RKO (cell line): Measurements from ENCODE around the gene MT1X.
"Not testable (repeated sequence)": the region's sequence is repeated elsewhere in the genome, so short reads cannot be mapped to it uniquely, and the experiment has no call there.

ENCODE experiments used
- DNase-seq: peaks from one replicate; pipeline ENCODE4 v3.0.0-alpha.2; 2016; ENCODE audit warnings: low spot score

Gene MT1X

GRCh38 chr16:56713794-56714193 lies 31.5 kb downstream of the MT1X start:
- no peak for DNase-seq

GRCh38 chr16:56715126-56715525 lies 32.9 kb downstream of the MT1X start:
- DNase-seq, result no peak

GRCh38 chr16:56716761-56717160 lies 34.5 kb downstream of the MT1X start:
- DNase-seq, result no peak

- DNase-seq, result not testable (repeated sequence)
Observed at GRCh38 chr16:56717532-56717931, 35.3 kb downstream of the MT1X start.

- no peak for DNase-seq
Observed at GRCh38 chr16:56722200-56722842, 40.1 kb downstream of the MT1X start.

DNA sequence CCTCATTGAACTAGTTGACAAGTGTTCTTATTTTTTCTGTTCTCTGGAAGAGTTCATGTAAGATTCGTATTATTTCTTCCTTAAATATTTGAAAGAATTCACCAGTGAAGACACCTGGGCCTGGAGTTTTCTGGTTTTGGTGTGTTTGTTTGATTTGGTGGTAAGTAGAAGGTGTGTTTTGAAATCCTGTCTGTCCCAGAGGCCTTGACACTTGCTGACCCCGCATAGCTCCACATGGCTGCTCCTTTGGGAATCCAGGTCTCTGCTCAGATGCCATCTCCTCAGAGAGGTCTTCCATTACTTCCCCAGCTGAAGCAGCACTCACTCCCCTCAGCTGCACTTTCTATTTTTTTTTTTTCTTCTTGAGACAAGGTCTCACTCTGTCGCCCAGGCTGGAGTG lies 41.9 kb downstream of the MT1X start:
- no peak for DNase-seq

GRCh38 chr16:56726283-56726682 lies 44.0 kb downstream of the MT1X start:
- DNase-seq, result no peak

- no peak for DNase-seq
Observed at GRCh38 chr16:56726926-56727325, 44.7 kb downstream of the MT1X start.

DNA sequence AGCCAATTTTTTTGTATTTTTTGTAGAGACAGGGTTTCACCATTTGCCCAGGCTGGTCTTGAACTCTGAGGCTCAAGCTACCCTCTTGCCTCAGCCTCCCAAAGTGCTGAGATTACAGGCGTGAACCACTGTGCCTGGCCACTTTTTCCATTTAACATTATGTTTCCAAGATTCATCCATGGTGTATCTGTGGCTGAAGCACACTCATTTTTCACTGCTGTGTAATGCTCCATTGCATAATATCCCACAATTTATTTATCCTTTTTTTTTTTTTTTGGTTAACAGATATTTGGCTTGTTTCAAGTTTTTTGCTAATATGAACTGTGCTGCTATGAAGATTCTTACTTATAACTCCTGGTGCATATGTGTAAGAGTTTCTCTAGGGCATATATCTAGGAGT lies 45.8 kb downstream of the MT1X start:
- DNase-seq, result no peak

- peak; percentile 21 for DNase-seq
Observed at GRCh38 chr16:56728980-56729734, 46.9 kb downstream of the MT1X start.

DNA sequence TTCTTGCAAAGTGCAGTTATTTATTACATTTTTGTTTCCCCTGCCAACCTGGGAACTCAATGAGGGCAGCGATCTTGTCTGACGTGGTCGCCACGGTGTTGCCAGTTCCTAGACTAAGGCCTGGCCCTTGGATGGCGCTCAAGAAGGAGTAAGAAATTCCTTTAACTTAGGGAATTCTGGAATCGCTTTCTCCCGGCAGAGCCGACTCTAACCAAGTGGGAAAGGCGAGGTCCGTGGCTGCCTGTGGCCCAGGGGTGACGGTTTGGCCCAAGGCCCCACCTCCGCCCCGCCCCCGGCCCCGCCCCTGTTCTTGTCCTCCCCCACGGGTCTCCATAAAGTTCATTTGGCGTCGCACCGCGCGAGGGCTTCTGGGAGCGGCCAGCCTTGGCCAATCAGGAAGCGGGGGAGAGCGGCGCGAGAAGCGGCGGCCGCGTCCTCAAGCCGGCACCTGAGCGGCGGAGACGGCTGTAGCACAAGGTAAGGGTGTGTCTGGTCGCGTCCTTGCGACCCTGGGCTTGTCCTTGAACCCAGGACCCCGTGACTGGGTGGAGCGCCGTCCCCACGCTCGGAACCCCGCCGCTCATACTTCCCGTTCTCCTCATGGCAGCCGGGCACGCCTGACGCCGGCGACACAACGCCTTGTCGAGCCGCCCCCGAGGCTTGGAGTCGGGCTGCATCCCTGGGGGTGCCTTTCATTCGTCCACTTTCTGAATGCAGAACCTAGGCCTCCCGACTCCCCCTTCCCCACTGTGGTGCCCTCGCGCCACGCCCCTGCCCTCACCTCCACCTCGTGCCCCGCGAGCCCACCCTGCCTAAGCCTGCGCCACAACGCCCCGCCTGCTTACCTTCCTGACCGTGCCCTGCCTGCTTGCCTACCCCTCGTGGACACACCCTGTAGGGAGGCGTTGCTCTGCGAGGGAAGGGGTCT lies 47.7 kb downstream of the MT1X start, which contains the start of gene NUP93:
NUP93 (plus strand) TSS at position 395 of the 928 bp plus-strand sequence. CDS start 18,119 bp downstream, outside the sequence.
- DNase-seq, result peak; percentile 92

DNA sequence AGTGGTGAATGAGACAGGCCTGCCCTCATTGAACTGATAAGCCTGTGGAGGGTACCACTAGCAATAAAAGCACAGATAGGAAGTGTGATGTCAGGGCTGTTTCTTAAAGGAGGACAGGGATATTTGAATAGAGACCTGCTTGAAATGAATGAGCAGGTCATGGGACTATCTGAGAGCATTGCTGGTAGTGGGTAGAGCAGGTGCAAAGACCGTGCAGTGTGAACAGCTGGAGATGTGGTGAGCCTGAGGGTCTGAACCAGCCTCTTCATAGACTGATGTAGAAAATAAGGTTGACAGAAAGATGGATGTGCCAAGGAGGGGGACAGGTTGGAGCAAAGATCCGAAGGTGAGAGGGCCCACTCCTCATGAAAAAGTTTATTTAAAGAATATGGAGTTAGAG lies 50.1 kb downstream of the MT1X start:
- no peak for DNase-seq

GRCh38 chr16:56732832-56733231 lies 50.6 kb downstream of the MT1X start:
- DNase-seq, result no peak
